A204.1 (cell line): Measurements from ENCODE around the gene ABCC1.

Experiments used
- FAIRE-seq: peaks from 2 replicates; lab custom pipeline; 2012; peaks lifted over from hg19 to GRCh38; lab: Jason Lieb, UNC

Gene ABCC1

DNA sequence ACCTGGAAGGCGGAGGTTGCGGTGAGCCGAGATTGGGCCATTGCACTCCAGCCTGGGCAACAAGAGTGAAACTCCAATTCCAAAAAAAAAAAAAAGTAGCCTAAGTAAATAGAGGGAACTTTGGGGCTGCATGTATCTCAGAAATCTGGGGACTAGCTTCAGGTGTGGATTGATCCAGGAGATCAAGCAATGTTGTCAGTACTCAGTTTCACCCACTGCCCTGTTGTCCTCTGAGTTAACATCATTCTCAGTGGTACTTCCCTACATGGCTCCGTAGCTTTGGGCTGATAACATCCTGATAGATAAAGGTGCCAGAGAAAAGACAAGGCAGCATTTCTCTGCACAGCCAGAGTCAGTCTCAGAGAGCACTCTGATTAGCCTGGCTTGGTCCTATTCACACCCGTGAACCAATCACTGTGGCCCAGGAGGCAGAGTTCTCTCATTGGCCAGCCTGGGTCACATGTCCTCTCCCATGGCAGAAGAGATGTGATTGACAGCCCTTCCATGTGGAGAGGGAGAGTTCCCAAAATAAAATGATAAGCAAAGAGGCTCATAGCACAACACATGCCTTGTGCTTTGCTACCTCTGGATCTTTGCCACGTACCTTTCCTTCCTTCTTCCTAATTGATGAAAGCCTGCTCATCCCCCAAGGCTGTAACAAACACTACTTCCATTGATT, 99.6 kb downstream of the ABCC1 start:
- FAIRE-seq = no peak

DNA sequence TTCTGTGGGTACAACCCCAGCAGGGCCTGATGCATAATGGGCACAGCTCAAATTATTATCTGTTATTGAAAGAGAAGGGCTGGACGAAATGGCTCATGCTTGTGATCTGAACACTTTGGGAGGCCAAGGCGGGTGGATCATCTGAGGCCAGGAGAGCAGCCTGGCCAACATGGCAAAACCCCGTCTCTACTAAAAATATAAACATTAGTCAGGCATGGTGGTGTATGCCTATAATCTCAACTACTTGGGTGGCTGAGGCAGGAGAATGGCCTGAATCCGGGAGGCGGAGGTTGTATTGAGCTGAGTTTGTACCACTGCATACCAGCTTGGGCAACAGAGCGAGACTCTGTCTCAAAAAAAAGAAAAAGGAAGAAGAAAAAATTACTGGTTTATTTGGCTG, 100.7 kb downstream of the ABCC1 start:
- FAIRE-seq = no peak

DNA sequence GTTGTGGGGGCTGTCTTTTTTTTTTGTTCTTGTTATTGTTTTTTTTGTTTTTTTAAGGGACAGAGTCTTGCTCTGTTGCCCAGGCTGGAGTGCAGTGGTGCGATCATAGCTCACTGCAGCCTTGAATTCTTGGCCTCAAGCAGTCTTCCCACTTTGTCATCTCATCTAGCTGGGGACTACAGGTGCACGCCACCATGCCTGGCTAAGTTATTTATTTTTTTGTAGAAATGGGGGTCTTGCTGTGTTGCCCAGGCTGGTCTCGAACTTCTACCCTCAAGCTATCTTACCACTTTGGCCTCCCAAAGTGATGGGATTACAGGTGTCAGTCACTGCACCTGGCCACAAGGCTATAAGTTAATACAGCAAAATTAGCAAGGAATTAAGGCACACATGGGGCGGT, 101.7 kb downstream of the ABCC1 start:
- FAIRE-seq = no peak

DNA sequence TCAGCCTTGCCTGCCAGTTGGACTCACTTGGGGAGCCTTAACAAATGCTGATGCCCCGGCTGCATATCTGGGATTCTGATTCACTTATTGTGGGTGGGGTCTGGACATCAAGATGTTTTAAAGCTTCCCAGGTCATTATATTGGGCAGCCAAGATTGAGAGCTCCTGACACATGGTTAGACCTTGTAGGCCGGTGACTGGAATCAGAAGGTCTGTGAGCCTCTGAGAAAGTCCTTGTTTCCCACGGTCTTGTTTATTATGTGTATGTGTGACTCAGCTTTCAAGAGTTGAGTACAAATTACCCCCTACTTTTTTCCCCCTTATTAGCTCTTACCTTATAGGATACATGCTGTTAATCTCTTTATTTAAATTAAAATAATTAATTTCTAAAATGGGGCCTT, 103.5 kb downstream of the ABCC1 start:
- FAIRE-seq = no peak

DNA sequence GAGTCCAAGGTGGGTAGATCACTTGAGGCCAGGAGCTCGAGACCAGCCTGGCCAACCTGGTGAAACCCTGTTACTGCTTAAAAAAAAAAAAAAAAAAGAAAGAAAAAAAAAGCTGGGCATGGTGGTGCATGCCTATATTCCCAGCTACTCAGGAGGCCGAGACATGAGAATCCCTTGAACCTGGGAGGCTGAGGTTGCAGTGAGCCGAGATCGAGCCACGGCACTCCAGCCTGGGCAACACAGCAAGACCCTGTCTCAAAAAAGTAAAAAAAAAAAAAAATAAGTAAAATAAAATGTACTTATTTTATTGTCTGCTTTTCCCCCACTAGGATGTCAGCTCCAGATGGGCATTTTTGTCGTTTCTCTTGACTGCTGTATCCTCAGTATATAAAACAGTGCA, 107.7 kb downstream of the ABCC1 start:
- no peak for FAIRE-seq

DNA sequence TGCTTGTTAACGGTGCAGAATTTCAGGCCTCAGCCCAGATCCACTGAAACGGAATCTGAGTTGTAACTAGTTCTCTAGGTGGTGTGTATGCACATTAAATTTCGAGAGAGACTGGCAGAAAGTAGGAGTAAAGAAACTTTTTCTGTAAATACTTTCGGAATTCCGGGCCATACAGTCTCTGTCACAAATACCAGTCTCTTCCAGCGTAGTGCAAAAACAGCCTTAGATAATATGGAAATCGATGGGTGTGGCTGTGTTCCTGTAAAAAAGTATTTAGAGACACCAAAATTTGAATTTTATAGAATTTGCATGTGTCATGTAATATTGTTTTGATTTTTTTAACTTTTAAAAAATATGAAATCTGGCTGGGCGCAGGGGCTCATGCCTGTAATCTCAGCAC, 109.7 kb downstream of the ABCC1 start:
- no peak for FAIRE-seq

DNA sequence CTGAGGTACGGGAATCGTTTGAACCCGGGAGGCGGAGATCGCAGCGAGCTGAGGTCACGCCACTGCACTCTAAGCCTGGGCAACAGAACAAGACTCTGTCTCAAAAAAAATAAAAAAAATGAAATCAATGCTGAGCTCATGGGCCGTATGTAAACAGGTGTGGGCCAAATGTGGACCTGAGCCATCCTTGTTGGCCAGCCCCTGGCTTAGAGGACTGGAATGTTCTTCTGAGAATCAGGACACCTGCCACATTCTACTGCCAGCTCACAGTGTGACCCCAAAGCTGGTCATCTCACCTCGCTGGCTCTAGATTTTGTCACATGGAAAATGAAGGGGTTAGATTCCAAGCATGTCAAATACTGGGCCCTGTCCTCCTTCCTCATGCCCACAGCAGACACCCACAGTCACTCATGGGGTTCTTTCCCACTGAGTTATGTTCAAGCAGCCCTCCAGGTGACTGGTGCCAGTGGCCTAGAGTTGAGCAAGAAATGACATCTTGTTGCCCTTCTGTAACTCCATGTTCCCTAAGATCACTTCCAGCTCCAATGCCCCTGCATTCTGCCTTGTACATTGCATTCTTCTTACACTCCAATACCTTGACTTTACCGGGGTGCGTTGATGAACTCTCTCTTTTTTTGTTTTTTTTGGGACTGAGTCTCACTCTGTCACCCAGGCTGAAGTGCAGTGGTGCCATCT, 110.6 kb downstream of the ABCC1 start:
- no peak for FAIRE-seq

DNA sequence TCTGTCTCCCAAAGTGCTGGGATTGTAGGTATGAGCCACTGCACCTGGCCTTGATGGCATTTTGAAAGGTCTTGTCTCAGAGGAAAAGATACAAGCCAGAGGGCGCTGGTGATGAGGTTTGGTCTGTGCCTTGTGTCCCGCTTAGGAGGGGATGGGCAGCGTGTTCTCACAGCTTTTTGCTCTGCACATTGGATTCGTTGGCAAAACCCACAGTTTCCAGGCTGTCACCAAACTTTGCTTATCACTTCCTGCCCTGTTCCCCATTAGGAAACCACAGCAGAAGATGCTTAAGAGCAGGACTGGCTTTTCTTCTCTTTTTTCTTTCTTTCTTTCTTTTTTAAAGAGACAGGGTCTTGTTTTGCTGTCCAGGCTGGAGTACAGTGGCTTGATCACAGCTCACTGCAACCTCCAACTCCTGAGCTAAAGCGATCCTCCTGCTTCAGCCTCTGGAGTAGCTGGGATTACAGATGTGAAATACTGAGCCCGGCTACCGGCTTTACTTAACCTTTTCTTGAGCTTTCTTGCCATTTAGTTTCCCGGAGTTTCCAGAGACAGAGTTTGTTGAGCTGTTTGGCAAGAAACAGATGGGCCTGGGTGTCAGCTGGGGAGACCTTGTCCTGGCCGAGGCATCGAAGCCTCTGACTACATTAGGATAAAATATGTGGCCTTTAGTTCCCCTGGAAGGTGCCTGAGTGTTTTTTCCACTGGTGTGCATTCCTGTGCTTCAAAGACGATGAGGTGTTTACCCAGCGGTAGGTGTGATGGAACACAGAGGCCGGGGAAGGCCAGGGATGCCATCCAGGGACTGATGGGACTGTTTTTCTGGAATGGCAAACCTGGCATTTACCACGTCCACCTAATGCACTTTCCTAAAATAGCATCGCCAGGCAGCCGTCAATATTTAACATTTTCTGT, 112.9 kb downstream of the ABCC1 start:
- no peak for FAIRE-seq

DNA sequence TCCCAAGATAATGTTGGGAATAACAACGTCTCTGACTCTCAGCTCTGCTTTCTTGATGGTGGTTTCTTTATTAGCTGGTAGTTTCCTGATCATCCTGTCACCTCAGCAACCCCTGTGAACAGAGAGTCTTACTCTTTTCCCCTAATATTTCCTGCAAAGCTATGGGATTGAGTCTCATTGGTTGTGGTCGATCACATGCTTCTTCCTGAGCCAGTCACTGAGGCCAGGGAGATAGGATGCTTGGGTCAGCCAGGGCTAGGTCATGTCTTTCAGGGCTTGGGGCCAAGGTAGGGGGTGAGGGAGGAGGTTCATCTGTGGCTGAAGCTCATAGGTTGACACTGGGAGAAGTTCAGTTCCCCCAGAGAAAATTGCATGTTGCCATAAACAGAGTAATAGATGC, 114.3 kb downstream of the ABCC1 start:
- no peak for FAIRE-seq

DNA sequence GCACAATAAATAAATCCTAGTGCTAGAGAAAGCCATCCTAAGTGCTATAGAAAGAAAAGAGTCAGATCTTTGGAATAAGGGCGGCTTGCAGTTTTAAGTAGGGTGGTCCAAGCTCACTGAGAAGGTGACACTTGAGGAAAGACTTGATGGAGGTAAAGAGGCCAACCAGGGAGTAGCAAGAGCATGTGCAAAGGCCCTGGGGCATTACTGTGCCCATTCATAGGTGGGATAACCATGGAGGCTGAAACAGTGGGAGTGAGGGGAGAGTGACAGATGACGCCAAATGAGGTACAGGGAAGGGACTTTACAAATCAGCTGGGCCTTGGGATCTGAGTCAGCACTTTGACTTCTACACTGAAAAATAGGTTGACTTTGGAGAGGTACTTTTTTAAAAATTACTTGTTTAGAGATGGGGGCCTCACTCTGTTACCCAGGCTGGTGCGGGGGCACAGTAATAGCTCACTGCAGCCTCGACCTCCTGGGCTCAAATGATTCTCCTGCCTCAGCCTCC, 115.5 kb downstream of the ABCC1 start:
- FAIRE-seq = no peak

DNA sequence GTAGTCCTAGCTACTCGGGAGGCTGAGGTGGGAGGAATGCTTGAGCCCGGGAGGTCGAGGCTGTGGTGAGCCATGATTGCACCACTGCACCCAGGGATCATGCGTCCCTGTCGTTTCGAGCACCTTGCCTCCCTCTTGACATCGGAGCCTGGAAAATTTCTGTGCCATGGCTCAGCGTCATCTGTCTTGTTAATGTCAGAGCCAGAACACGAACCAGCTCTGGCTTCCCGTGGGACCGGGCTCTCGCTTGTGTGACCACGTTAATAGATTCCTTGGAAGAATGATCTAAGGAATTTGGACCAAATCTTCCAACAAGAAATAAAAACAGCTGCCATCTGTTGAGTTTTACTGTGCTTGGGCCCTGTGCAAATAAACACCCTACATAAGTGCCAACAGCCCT, 117.7 kb downstream of the ABCC1 start:
- no peak for FAIRE-seq

DNA sequence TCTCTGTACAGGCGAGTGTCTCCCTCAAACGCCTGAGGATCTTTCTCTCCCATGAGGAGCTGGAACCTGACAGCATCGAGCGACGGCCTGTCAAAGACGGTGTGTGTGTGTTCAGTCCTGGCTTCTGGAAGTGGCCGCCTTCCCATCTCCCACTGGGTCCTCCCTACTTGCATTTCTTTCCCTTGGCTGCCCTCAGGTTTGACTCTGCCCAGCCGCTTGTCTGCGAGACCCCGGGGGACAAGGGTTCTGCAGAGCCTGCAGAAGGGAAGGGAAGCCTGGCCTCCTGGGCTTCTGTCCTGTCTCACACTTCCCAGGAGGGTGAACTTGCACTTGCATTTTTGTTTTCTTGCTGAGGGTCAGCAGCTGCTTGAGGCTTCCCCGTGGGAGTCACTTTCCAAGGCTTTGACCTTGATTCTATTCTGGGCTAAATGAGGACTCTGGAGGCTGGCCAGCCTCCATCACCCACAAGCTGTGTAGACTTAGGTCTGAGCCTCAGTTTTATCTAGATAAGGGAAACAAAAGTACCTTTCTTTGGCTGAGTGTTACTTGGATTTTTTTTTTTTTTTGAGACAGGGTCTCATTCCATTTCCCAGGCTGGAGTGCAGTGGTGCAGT, 122.3 kb downstream of the ABCC1 start:
- no peak for FAIRE-seq

DNA sequence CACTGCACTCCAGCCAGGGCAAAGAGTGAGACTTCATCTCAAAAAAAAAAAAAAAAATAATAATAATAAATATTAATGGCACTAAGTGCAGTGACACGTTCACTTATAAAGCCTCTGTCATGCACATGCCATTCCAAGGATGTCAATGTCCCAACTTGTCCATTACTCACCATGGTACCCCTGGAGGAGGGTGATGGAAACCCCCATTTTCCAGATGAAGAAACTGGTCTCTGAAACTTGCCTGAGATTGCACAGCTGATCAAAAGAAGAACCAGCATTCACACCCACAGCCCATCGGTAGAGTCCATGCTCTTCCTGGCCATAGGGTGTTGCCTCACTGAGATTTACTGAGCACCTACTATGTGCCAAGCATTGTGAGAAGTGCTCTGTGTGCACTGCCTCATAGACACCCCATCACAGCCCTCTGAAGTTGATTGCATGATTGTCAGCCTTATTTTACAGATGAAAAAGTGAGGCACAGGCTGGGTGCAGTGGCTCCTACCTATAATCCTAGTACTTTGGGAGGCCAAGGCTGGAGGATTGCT, 123.7 kb downstream of the ABCC1 start:
- no peak for FAIRE-seq

DNA sequence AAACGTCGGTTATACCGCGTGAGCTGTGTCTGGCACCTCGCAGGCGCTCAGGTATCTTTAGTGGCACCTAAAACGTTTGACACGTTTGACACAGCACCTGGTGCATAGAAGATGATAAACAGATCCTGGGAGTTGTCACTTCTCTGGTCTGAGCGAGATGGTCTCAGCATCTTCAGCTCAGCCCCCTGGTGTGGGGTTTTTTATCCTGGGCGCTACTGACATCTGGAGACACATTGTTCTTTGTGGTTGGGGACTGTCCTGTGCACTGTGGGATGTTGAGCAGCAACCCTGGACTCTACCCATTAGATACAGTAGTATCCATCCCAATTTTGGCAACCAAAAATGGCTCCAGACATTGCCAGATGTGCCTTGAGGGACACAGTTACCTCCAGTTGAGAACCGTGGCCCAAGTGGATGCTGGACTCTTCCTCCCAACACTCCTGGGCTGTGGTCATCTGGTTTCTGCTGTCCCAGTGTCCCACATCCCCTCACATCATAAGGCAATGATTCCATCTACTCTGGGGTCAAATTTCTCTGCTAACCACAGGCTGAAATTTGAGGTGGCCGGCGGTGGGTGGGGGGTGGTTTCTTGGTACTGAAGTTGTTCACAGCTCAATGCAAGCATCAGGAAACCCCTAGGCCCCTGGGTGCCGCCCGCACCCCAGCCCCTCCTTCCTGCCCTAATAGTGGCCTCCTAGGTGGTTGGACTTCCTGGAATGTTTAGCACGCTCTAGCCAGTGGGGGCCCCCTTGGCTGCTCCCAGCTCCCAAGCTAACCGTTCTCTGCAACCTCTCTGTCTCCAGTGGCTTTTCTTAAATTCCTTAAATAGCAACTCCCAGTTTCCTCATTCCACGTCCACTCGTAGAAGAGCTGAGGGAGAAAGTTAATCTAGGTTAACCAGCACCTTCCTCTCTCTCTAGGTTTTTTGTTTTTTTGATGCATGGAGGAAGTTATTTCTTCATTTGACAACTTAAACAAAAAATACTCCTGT, 124.8 kb downstream of the ABCC1 start:
- no peak for FAIRE-seq

DNA sequence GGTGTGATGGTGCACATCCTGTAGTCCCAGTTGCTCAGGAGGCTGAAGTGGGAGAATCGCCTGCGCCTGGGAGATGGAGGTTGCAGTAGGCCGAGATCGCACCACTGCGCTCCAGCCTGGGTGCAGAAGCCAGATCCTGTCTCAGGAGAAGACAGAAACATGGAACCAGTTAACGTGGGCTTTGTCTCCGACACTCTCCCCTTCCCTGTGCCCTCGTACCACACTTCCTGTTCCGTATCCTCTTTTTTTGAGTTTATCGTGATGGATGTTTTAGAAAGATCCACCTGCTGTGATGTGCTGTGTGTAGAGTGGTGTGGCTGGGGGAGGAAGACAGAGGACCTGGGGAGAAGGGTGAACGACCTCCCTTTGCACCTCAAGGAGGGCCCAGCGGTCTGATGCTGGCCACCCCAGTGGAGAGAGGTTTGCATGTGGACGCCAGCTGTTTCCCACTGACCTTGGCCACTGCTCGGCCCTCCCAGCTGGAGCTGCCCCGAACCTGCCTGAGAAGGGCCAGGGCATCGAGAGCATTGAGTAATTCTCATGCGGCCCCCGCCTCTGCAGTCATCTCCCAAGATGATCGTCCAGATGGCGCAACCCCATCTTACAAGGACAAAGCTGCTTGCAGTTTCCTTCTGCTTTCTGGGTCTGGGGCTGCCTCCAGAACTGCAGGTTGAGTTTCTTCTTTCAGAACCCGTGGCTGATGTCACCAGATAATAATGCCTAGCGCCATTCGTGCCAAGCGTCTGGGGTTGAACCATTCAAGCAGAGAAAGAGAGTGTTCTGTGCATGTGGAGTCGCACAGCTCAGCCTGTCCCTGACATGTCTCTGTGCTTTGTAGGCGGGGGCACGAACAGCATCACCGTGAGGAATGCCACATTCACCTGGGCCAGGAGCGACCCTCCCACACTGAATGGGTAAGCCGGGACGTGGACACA, 126.3 kb downstream of the ABCC1 start:
- FAIRE-seq = no peak

DNA sequence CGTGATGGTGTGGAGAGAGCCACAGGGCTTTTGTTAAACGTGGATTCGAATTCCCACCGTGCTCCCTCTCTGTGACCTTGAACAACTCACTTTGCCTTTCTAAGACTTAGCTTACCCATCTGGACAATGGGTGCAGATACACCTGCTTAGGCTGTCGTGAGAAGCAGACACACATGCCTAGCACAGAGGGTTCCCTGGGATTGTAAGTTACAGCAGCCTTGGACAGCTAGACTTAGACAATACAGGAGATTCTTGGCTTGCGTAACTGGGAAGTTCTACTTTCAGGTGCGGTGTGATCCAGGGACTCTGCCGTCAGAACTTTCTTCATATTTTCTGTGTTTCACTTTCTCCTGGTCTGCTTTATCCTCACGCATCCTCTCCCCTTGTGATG, 127.0 kb downstream of the ABCC1 start:
- no peak for FAIRE-seq

DNA sequence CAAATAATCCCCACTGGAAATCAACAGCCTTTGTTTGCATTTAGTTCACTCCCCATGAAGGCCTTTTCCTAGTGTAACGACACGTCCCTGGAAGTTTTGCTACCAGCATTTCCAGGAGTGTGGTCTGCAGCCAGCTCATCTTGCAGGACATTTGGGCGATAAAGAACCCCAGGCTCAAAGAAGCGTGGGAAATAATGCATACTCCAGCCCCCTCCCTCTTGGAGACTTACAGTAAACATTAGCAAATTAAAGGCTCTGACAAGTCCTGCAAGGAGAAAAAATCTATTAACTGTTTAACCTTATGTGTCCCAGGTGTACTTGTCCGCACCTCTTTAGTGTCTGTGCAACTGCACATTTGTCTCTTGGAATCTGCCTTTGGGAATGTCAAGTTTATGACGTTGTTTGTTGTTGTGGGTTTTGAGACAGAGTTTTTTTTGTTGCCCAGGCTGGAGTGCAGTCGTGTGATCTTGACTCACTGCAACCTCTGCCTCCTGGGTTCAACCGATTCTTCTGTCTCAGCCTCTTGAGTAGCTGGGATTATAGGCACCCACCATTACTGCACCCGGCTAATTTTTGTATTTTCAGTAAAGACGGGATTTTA, 131.1 kb downstream of the ABCC1 start:
- FAIRE-seq = no peak

DNA sequence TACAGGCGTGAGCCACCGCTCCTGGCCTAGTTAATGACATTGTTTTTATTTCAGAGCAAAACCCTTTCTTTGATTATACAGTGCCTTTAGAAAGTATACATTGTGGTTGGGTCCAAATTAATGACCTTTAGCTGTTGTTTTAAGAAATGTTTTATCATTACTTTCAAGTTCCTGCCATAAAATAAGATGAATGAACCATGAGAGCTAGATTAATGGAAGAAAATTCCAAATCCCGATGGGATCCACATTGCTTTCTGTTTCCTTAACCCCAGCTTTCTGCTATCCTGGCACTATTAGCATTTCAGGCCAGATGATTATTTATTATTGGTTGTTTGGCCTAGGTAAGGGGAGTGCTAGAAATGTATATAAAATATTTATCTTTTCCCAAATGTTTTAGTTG, 131.7 kb downstream of the ABCC1 start:
- FAIRE-seq = no peak

DNA sequence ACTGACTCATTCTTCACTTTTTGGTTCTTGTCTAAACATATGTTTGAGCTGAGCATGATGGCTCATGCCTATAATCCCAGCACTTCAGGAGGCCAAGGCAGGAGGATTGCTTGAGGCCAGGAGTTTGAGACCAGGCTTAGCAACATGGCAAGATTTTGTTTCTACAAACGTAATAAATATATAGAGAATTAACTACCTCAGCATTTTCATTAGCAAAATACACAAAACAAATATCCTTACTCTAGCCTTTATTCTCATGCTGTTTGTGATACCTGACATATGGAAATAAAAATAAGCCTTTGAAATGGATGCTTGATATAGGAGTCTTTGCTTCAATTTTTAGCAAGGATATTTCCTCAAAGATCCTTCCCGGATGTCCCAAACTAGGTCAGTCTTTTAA, 132.8 kb downstream of the ABCC1 start:
- no peak for FAIRE-seq
